Measurements from ENCODE around the gene CERK.

DNA sequence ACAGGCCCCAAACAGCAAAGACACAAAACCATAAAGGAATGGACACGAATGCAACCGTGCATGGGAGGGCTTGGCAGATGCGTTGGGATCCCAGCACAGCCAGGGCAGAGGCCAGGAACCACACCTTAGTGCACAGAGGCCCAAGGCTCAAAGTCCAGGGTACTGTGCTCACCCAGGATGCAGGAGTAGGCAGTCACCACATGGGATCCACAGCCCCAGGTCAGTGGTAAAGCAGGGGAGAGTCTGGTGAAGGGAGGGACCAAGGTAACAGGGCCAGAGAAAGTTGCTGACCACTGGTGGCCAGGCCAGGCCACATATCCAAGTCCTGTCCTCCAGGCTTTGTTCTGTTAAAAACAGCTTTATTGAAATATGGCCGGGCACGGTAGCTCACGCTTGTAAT, 6.5 kb upstream of the CERK start:
- TF ChIP-seq POLR2AphosphoS5 (IDR thresholded peaks at IDR 0.05; ENCODE audit: low read depth, low read length), result no peak
- no peak for TF ChIP-seq SIN3A (IDR thresholded peaks at IDR 0.05; ENCODE audit: borderline replicate concordance, insufficient read depth, low read length)
- no peak for TF ChIP-seq TAF1 (IDR thresholded peaks at IDR 0.05; ENCODE audit: borderline replicate concordance, insufficient read depth, low read length)

Data from PFSK-1 (cell line).